8988T (cell line): ENCODE data around the gene SHOX.
"Not testable (repeated sequence)": the region's sequence is repeated elsewhere in the genome, so short reads cannot be mapped to it uniquely, and the experiment has no call there.

ENCODE experiments used
- DNase-seq: peaks from one replicate; pipeline ENCODE4 v3.0.0; 2011

SHOX gene

DNA sequence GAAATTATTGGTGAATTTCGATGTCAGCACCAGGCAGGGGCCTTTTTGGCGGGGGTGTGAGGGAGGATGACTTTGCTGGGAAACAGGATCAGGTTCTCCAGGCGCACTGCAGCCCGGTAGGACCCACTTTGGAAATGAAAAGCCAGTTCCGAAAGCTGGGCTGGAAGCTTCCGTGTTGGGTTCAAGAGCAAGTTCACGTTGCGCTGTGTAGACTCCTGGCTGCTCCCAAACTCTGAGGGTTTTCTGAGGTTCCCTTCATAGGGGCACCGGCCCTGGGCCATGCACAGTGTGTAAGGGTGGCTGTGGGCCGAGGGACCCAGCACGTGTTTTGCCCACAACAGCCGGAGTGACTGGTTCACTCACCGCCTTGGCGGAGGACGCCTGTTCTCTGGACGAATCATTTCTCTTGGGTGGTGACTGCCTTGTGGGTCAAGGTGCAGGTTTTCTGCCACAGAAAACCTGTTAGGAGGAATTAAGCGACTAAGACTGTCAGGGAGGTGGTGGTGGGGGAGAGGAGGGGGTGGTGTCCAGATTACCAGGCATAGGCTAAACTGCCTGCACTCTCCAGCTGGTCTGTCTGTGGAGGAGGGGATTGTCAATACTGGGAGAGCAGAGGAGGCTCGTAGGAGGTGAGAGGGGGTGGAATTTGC is 8.0 kb downstream of the SHOX start:
- no peak for DNase-seq

DNA sequence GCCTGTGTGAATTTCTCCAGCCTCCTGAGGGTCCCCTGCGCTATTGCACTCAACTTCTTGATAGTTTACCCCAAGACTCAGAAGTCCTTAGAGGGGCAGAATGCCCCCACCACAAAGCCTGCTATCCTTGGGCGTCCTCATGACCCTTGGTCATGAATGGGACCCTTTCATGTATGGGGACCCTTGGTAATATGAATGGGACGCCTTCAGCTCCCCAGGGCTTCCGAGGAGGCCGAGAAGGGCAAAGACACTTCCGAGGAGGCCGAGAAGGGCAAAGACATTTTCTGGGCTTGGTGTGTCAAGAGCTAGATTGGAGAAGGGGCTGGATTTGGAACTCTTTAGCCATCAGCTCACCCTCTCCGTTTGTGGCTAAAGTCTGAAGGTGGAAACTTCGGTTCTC is 8.6 kb downstream of the SHOX start:
- DNase-seq, result no peak

DNA sequence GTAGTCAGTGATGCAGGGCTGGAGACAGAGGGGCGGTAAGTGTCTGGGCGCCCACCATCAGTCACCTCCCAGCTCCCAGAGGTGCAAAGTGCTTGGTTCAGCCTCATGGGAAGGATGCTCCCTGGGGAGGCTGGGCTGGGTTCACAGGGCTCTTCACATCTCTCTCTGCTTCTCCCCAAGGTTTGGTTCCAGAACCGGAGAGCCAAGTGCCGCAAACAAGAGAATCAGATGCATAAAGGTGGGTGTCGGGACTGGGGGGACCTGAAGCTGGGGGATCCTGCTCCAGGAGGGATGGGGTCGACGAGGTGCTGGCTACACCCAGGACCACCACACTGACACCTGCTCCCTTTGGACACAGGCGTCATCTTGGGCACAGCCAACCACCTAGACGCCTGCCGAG is 10.1 kb downstream of the SHOX start:
- DNase-seq, result no peak

DNA sequence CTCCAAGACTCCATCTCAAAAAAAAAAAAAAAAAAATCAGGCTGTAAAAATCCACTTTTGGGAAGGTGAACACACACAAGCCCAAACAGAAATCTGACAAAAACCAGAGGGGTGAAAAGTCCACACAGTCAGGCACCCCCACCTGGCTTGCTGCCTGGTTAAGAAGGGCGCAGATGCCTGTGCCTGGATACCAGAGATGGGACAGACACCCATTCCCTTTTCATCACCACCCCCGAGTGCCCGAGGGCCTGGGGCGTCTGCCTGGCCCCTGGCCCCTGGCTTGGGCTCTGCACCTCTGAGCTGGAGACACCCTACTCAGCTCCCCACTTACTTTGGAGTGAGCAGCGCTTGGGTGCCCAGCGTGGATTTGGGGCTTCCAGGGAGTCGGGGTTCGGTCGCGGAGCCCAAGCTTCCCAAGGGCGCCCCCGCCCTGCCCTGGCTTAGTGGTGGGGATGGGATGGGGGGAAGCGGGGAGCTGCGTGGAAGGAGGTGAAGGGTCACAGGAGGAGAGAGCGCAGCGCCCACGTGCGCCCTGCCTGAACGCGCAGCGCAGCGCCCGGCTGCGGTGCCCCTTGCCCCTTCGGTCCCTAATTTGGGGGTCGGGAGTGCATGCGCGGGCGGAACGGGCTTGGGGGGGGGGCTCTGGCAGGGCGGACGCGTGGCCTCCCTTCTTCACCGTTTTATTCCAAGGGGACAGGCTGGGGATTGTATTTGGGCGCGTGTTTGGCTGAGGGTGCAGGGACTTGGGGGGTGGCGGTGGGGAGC is 11.3 kb downstream of the SHOX start:
- no peak for DNase-seq

DNA sequence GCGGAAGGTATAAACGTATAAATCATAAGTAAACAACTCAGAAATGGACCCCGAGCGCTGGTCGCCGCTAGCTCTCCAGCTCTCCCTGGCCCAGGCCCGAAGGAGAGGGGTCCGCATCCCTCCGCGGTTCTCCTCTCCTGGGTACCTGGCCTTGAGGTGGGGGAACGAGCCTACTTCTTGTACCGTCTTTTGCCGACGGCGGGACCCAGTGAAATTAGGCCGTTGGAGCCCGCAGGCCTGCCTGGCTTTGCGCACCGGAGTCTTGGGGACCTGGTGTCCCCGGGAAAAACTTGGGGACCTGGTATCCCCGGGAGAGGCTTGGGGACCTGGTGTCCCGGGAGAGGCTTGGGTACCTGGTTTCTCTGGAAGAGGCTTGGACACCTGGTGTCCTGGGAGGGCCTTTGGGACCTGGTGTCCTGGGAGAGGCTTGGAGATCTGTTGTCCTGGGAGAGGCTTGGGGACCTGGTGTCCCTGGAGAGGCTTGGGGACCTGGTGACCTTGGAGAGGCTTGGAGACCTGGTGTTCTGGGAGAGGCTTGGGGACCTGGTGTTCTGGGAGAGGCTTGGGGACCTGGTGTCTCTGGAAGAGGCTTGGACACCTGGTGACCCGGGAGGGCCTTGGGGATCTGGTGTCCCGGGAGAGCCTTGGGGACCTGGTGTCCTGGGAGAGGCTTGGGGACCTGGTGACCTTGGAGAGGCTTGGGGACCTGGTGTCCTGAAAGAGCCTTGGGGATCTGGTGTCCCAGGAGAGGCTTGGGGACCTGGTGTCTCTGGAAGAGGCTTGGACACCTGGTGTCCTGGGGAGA is 12.0 kb downstream of the SHOX start:
- no peak for DNase-seq

DNA sequence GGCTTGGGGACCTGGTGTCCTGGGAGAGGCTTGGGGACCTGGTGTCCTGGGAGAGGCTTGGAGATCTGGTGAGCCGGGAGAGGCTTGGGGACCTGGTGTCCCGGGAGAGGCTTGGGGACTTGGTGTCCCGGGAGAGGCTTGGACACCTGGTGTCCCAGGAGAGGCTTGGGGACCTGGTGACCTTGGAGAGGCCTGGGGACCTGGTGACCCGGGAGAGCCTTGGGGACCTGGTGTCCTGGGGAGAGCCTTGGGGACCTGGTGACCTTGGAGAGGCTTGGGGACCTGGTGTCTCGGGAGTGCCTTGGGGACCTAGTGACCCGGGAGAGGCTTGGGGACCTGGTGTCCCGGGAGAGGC is 12.6 kb downstream of the SHOX start:
- no peak for DNase-seq

DNA sequence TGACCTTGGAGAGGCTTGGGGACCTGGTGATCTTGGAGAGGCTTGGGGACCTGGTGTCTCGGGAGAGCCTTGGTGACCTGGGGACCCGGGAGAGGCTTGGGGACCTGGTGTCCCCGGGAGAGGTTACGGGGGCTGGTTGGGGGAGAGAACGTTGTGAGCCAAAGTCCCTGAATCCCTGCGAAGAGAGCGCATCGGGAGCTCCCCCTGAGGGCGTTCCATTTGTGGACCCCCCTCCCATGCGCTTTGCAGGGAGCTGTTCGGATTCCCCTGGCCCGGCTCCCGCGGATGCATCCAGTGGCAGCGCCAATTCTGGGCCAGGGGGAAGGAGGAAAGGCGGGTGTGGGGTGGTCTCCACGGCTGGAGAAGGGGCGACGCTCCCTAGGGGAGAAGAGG is 13.3 kb downstream of the SHOX start:
- DNase-seq, result no peak

DNA sequence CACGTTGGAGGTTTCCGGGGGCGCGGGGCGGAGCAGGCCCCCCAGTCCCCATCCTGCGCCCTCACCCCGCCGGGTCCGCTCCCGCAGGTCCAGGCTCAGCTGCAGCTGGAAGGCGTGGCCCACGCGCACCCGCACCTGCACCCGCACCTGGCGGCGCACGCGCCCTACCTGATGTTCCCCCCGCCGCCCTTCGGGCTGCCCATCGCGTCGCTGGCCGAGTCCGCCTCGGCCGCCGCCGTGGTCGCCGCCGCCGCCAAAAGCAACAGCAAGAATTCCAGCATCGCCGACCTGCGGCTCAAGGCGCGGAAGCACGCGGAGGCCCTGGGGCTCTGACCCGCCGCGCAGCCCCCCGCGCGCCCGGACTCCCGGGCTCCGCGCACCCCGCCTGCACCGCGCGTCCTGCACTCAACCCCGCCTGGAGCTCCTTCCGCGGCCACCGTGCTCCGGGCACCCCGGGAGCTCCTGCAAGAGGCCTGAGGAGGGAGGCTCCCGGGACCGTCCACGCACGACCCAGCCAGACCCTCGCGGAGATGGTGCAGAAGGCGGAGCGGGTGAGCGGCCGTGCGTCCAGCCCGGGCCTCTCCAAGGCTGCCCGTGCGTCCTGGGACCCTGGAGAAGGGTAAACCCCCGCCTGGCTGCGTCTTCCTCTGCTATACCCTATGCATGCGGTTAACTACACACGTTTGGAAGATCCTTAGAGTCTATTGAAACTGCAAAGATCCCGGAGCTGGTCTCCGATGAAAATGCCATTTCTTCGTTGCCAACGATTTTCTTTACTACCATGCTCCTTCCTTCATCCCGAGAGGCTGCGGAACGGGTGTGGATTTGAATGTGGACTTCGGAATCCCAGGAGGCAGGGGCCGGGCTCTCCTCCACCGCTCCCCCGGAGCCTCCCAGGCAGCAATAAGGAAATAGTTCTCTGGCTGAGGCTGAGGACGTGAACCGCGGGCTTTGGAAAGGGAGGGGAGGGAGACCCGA is 14.0 kb downstream of the SHOX start:
- DNase-seq, result no peak

DNA sequence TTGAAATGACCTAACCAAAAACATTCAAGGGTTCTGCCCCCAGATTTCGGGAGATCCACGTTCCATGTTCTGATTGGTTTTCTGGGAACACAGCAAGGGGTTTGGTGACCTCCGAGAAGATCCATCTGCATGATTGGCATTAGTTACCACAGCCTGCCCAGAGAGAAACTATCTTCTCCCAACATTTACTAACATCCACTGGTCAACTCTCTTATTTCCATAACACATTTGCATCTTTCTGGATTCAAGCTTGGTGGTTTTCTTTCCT is 15.6 kb downstream of the SHOX start:
- no peak for DNase-seq

DNA sequence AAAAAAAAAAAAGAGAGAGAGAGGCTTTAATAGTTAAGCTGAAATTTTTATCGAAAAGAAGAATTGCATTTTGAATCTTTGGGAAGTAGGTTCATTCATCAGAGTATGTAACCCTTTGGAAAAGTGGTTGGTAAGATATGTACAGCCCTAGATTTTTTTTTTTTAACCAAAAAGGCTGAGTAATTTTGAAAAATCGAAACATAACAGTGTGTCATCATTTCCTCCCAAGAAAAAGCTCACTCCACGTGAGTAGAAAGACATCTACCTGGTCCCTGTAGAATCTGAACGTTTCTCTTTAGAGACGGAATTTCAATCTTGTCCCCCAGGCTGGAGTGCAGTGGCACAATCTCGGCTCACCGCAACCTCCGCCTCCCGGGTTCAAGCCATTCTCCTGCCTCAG is 16.2 kb downstream of the SHOX start:
- no peak for DNase-seq

DNA sequence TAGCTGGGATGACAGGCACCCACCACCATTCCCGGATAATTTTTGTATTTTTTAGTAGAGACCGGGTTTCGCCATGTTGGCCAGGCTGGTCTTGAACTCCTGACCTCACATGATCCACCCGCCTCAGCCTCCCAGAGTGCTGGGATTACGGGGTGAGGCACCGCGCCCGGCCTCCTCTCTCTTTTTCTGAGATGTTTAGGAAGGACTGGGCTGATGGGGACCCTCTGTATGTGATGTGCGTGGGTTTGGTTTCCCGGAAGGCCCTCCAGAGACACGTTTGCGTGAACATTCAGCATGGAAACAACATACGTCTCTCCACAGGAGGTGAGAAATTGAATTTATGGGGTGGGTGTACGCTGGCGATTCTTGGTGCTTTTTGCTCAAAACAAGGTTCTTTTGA is 18.6 kb downstream of the SHOX start:
- DNase-seq, result no peak

DNA sequence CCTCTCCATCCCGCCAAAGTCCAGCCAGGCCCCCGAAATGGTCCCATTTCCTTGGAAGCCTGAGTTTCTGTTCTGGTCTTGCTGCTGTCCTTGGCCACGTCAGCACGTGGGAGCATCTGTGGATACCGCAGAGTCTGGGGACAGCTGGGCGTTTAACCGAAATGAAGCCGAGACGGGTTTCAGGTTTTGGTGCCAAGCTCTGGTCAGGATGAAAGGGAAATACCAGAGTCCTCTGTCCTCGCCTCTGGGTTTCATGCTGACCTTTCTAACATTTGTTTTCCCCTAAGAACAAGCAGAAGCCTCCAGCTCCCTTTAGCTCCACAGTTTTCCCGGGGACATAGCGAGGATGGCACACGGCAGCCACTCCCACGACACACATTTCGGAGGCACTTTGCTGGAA is 19.7 kb downstream of the SHOX start:
- no peak for DNase-seq

DNA sequence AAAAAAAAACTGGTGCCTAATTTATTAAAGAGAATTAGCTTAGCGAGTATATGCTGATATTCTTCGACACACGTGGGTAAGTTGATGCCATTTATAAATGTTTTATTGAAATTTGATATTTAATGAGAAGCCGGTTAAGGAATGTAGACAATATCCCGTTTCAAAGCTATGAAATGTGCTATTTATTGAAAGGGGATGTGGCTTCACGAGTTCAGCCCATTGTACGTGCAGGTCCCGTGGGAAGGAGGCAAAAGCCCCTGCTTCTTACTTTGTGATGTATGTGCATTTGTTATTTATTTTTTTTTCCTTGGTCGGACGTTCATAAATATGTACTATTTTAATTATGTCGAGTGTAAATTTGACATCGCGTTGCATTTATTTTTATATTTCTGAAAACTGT is 20.2 kb downstream of the SHOX start:
- no peak for DNase-seq

DNA sequence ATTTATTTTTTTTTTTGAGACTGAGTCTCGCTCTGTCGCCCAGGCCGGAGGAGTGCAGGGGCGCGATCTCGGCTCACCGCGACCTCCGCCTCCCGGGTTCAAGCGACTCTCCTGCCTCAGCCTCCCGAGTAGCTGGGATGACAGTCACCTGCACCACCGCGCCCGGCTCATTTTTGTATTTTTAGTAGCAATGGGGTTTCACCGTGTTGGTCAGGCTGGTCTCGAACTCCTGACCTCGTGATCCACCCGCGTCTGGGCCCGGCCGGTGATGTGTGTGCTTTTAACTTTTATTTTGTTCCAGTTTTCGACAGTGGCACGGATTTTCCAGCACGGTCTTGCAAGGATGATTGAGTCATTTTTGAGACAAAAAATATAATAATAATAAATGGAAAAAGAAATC is 21.3 kb downstream of the SHOX start:
- not testable (repeated sequence) for DNase-seq

DNA sequence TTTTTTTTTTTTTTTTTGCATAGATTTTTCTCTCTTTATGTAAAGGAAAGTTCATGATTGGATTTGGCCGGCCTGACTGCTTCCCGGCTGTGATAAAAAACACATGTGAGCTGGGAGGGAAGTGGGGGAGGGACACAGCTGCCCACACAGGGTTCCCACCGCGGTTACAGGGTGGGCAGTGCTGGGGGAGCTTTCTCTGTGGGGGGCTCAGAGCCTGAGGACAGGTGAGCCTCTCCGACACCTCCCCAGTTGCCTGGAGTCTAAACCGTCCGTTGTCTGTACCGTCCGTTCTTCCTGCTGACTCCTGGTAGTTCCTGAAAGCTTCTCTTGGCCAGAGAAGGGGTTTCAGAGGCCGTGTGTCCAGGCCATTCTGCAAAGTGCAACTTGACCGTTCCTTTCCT is 21.8 kb downstream of the SHOX start:
- DNase-seq, result no peak

DNA sequence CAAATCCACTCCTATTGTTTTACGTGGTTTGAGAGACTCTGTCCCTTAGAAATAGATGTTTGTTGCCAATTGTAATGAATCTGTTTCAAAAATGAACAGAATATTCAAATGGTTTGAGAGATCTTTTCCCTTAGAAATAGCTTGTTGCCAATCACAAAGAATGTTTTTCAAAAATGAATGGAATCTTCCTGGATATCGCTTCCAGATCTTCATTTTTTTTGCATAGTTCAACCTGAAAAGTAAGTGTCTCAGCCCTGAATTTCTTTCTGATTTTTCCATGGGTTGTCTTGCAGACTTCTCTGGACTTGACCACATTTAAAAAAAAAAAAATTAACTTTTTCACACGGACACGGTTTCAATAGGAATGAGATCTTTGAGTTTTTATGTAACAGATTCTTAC is 22.7 kb downstream of the SHOX start:
- no peak for DNase-seq

DNA sequence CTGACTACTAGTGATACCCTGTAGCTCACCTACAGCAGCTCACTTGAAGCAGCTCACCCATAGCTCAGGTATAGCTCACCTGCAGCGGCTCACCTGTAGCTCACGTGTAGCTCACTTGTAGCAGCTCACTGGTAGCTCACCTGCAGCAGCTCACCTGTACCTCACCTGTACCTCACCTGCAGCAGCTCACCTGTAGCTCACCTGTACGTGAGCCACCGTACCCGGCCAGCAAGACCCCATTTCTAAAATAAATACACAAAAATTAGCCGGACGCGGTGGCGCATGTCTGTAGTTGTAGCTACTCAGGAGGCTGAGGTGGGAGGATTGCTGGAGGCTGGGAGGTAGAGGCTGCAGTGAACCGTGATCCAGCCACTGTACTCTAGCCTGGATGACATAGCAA is 30.6 kb downstream of the SHOX start:
- DNase-seq, result no peak

DNA sequence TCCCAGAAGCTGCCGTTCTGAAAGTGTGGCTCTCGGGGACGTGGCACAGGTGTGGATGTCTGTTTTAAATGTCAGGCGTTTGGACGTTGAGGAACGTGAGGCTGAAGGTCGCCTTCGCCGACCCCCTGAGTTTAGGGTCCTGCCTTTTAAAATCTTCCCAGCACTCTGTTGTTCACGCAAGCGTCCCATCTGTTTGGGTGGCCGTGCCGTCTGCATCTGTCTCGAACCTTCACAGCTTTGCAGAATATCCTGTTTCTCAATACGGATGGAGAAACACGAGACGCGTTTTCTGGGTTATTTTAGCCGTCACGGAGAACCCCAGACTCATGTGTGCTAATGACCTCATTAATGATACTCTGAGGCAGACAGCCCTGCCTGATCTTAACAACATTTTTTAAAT is 31.5 kb downstream of the SHOX start:
- DNase-seq, result no peak

DNA sequence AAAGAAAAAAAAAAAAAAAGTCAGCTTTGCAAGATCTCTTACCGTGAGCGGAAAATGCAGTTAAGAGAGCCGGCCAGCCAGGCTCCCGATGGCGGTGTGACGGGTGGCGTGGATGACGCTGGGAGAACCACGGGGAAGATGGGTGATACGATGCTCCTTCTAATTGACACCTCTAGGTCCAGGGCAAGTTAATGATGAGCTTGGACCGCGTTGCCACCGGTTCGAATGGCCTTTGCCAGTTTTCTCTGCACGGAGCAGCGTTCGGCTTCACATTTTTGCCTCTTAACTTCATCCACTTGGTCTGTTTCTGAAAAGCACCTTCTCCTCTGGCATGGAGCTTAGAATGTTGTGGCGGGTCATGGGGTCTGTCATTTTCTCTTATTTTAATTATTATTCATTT is 33.2 kb downstream of the SHOX start:
- no peak for DNase-seq

DNA sequence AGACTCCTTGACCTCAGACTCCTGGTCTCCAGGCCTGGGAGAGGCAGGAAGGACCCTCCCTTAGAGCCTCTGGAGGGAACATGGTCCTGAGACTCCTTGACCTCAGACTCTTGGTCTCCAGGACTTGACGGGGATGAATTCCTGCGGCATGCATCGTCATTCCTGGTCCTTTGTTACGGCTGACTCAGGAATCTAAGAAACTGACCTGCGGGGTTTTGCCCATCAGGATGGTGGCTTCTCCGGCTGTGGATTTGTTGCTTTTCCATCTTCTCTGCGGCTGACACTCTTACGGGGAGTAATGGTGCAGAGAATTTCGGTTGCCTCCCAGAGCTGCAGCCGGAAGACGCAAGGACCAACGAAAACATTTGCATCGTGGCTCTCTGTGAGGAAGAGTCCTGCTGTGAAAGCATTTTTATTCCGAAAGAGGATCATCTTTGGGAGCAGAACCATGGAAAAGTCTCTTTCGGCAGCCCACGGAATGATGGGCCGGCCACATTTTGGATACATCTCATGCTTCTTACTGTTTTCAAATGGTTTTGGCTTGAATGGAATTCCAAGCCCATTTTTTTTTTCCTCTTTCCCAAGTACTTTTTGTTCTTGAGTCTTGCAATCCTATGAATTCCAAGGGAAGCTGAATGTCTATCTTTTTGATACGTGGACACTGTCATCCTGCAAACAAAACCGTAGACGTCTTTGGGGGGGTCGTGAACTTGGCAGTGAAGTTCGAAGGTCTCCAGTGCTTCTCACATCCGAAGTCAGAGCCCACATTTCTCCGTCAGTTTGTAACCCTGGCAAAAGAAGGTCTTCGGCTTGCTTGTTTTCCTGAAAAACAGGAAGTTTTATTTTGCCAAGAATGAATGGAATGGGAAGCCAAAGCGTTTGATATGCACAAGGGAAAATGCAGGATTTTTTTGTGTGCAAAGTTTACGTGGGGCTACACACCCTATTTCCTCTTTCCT is 36.5 kb downstream of the SHOX start:
- DNase-seq, result no peak

DNA sequence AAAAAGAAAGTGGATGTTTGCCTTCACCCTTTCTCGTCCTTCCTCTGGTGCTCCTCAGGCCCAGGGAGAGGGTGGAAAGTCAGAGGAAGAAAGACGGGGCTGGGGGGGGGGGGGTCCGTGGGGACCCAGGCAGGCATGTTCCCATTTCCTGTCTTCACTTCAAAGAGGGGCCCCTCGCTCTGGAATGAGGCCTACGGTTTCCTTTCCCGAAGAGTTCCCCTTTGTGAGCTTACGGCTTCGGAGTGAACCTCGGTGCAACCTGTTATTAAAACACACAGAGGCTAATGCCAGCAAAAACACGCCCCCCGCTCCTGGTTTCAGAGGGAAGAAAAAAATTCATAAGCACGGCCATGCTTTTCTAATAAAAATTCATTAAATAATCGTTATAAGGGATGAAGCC is 40.1 kb downstream of the SHOX start:
- no peak for DNase-seq

DNA sequence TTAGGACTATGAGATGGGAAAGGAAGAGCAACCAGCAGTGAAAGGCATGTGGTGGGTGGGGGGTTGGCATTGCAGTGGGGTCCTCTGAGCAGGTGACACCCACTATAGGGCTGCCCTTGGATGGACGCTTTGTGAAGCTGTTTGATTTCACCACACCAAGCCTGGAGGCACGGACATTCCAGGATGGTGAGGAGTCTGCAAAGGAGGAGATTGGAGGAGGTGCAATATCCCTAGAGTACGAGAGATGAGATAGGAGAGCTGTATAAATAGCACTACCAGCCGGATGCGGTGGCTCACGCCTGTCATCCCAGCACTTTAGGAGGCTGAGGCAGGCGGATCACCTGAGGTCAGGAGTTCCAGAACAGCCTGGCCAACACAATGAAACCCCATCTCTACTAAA is 42.3 kb downstream of the SHOX start:
- DNase-seq, result no peak
